Endothelial cell of hepatic sinusoid (primary cell): ENCODE data around the gene HDGF.

Source experiments
- in situ Hi-C: cut with HindIII; loops from 2 replicates; pipeline ENCODE4 v1.10.0; 2017; ENCODE audit warnings: low sequenced_read_pairs

Gene HDGF

DNA sequence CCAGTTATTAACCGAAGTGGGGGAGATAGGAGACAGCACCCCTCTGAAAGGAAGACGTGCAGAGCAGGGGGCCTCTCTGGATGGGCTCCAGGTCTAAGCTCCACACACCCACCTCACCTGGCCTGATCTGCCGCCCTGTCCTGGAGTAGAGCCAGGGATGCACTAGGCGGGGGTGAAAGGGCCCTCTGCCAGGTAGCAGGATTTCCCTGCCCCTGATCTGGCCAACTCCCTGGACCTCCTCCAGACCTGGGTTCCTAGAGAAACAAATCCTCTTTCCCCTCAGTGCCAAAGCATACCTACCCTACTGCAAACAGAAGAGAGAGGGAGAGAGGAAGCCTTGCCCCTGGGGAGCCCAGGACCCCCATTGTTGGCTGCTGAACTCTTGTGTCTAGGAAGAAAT, 48.1 kb downstream of the HDGF start:
- in situ Hi-C loops: no loop called here

DNA sequence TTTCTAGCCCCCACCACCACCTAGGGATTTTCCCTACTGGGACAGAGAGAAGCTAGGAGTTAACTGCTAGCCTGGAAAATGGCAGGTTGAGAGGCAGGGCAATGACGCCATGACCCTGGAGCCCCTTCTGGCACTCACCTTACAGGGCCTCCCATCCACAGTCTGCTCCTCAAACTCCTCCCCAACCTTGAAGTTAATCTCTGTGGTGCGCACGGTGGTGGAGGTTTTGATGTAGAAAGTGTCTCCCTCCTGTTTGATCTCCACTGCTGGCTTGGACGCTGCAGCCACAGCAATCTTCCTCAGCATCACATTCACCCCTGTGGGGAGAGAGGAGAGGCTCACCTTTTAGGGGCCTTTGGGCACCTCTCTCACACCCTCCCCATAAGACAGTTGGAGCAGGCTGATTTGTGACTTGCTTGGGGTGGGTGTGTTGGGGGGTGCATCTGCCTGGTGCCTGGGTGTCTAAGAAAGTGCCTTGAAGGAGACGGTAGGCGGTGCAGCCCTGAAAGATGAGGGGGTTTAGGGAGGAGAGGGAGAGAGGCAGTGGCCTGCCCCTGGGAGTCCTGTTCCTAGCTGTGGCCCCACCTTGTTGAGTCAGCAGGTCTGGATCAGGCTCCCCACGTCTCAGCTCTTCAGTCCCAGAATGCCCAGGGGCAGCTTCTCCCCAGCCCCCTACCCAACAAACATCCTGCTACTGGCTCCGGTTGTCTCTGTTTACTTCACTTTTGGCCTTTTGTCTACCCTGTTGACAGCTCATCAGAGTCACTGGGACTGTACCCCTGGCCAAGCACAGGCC, 50.5 kb downstream of the HDGF start:
- in situ Hi-C loops: no loop called here

DNA sequence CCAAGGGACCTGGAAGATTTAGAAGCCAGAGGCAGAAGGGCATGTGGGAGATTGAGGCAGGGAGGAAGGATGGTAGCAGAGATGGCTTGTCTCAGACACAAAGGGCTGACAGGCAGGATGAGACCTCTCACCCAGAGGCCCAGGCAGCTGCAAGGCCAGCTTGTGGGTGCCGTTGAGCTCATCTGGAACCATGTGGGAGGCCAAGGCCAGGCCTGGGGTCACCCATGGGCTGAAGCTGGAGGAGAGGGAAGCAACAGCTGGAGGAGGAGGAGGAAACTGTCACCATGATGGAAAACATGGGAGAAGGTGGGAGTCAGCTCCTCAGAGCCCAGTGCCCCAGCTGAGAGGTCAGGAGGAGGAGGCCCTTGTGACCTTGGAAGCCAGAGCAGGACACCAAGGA, 52.5 kb downstream of the HDGF start:
- in situ Hi-C loops: no loop called here

DNA sequence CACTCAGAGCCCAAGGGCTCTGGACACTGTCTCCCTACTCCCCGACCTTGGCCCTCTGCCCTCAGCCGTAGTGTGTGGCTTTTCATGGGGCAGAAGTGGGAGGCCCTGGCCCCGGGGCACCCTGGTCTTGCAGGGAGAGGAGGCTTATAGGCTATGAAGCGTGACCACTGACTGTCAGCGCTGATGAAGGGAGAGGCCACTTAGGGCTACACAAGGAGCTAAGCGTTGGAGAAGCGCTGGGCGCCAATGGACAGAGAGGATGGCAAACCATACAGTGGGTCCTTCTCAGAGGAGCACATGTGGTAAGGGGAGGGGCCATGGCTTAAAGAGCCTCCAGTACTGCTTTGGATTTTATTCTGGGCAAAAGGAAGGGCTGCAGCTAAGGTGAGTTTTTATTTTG, 54.0 kb downstream of the HDGF start:
- in situ Hi-C loops: no loop called here

GRCh38 chr1:156696755-156697154, 54.7 kb downstream of the HDGF start:
- in situ Hi-C loops: no loop called here

DNA sequence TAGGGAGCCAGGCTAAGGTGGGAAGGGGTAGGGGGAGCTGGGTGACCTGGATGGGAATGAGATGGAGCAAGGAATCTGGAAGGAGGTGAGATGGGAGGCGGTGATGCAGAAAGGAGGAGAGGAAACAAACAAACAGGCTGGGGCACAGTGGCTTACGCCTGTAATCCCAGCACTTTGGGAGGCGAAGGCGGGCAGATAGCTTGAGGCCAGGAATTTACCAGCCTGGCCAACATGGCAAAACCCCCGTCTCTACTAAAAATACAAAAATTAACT, 56.8 kb downstream of the HDGF start:
- in situ Hi-C loops: loop anchor here (5.0 kb wide), 1 partner anchor 33 kb away; the partner anchor contains the start of genes ISG20L2 and METTL25B

- in situ Hi-C loops: loop anchor here (5.0 kb wide), 1 partner anchor 33 kb away; the partner anchor contains the start of genes ISG20L2 and METTL25B
These were observed 57.4 kb downstream of the HDGF start for GRCh38 chr1:156693848-156694689.

GRCh38 chr1:156692925-156693847, 58.3 kb downstream of the HDGF start:
- in situ Hi-C loops: loop anchor here (5.0 kb wide), 1 partner anchor 34 kb away; the partner anchor contains the start of genes ISG20L2 and METTL25B

DNA sequence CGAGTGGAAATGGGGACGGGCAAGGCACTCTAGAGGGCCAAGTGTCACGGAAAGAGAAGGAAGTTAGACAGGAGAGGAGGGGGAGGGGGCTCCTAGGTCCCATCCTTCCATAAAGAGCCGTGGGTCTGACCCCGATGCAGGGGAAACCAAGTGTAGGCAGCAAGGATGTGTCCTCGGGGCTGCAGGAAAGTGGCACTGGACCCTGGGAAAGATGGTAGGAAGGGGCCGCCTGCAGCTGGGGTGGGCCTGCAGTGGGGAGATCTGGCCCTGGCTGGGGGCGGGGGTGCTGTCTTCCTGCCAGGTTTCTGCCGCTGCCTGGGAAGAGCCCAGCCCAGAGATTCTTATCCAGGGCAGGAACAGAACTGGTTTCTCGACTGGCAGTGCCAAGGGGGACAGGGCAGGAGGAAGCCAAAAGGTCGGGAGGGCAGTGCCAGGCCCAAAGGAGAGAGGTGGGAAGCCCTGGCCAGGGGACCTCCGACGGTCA, 59.0 kb downstream of the HDGF start:
- in situ Hi-C loops: loop anchor here (5.0 kb wide), 1 partner anchor 35 kb away; the partner anchor contains the start of genes ISG20L2 and METTL25B
